HepG2 (cell line): ENCODE measurements around the gene CLASP1. TPM values are rescaled to one million over a fixed set of nuclear protein-coding genes. Genes with fewer than 3 reads are reported as not detected.

Experiments used
- ATF7 ChIP-seq, 2 experiments: fragments of 450-650 bp in 1 of 2; sonication (generic) in 1 of 2; formaldehyde crosslinking in 1 of 2; IDR thresholded peaks; 2 replicates each; pipeline versions ENCODE4 v1.4.0 to v1.6.1; 2016 to 2020; ENCODE audit warnings: antibody characterized with exemption in 1 of 2, mild to moderate bottlenecking in 1 of 2, missing genetic modification reagents in 1 of 2
- DBP ChIP-seq: sonication (generic); formaldehyde crosslinking; IDR thresholded peaks from 2 replicates; pipeline ENCODE4 v1.4.0; 2020; ENCODE audit warnings: missing genetic modification reagents; ENCODE audit errors: not compliant biosample characterization
- DNMT1 ChIP-seq: sonication (generic); formaldehyde crosslinking; IDR thresholded peaks from 2 replicates; pipeline ENCODE4 v1.5.1; 2020; ENCODE audit warnings: mild to moderate bottlenecking, missing genetic modification reagents
- FOXA3 ChIP-seq: IDR thresholded peaks from 2 replicates; pipeline ENCODE4 v1.6.1; 2016; ENCODE audit warnings: missing genetic modification reagents, missing compliant biosample characterization
- GATA4 ChIP-seq: sonication (generic); IDR thresholded peaks from 2 replicates; pipeline ENCODE4 v1.6.1; 2016; ENCODE audit warnings: antibody characterized with exemption, low read depth, borderline replicate concordance
- HMG20B ChIP-seq: conservative IDR thresholded peaks from 2 replicates; pipeline ENCODE4 v1.6.1; 2016; ENCODE audit warnings: missing genetic modification reagents, missing compliant biosample characterization
- HMGA1 ChIP-seq: sonication (generic); formaldehyde crosslinking; conservative IDR thresholded peaks from 2 replicates; pipeline ENCODE4 v1.4.0; 2020; ENCODE audit warnings: missing genetic modification reagents
- ISL2 ChIP-seq: sonication (generic); formaldehyde crosslinking; IDR thresholded peaks from 2 replicates; pipeline ENCODE4 v1.5.0; 2020; ENCODE audit warnings: missing genetic modification reagents
- NCOA5 ChIP-seq: sonication (generic); formaldehyde crosslinking; IDR thresholded peaks from 2 replicates; pipeline ENCODE4 v1.4.0; 2020; ENCODE audit warnings: missing genetic modification reagents
- NFYC ChIP-seq: IDR thresholded peaks from 2 replicates; pipeline ENCODE4 v1.6.1; 2016; ENCODE audit warnings: missing genetic modification reagents, missing compliant biosample characterization
- RFXANK ChIP-seq: IDR thresholded peaks from 2 replicates; pipeline ENCODE4 v1.6.1; 2016
- RORA ChIP-seq: sonication (generic); formaldehyde crosslinking; IDR thresholded peaks from 2 replicates; pipeline ENCODE4 v1.5.0; 2020; ENCODE audit warnings: mild to moderate bottlenecking, missing genetic modification reagents, moderate library complexity
- SALL1 ChIP-seq: sonication (generic); formaldehyde crosslinking; IDR thresholded peaks from 2 replicates; pipeline ENCODE4 v1.8.0; 2022; ENCODE audit warnings: mild to moderate bottlenecking, missing genetic modification reagents
- THAP9 ChIP-seq: sonication (generic); formaldehyde crosslinking; IDR thresholded peaks from 2 replicates; pipeline ENCODE4; 2020; ENCODE audit warnings: missing genetic modification reagents, mild to moderate bottlenecking, borderline replicate concordance
- TMF1 ChIP-seq: sonication (generic); formaldehyde crosslinking; IDR thresholded peaks from 2 replicates; pipeline ENCODE4 v1.8.1; 2022; ENCODE audit warnings: low read depth, missing genetic modification reagents
- ZBTB7A ChIP-seq: sonication (generic); formaldehyde crosslinking; IDR thresholded peaks from 2 replicates; pipeline ENCODE4 v1.8.0; 2022; ENCODE audit warnings: mild to moderate bottlenecking, missing genetic modification reagents
- ZBTB8A ChIP-seq: sonication (generic); formaldehyde crosslinking; IDR thresholded peaks from 2 replicates; pipeline ENCODE4 v1.4.0; 2020; ENCODE audit warnings: mild to moderate bottlenecking, low read depth, missing genetic modification reagents, borderline replicate concordance
- ZFP37 ChIP-seq: sonication (generic); formaldehyde crosslinking; IDR thresholded peaks from 2 replicates; pipeline ENCODE4 v1.4.0; 2020; ENCODE audit warnings: missing genetic modification reagents, borderline replicate concordance
- ZFYVE20 ChIP-seq: sonication (generic); formaldehyde crosslinking; IDR thresholded peaks from 2 replicates; pipeline ENCODE4 v1.8.0; 2023; ENCODE audit warnings: low read depth, mild to moderate bottlenecking, moderate library complexity, missing genetic modification reagents, borderline replicate concordance
- ZNF12 ChIP-seq: sonication (generic); formaldehyde crosslinking; IDR thresholded peaks from 2 replicates; pipeline ENCODE4 v1.5.0; 2020; ENCODE audit warnings: missing genetic modification reagents
- ZNF143 ChIP-seq: sonication (generic); formaldehyde crosslinking; IDR thresholded peaks from 2 replicates; pipeline ENCODE4 v1.4.0; 2020; ENCODE audit warnings: missing genetic modification reagents
- ZNF317 ChIP-seq: sonication (generic); formaldehyde crosslinking; IDR thresholded peaks from 2 replicates; pipeline ENCODE4 v1.5.0; 2020; ENCODE audit warnings: mild to moderate bottlenecking, missing genetic modification reagents
- ZNF644 ChIP-seq: IDR thresholded peaks from 2 replicates; pipeline ENCODE4 v1.6.1; 2016; ENCODE audit warnings: low read depth
- ZNF687 ChIP-seq: sonication (generic); formaldehyde crosslinking; IDR thresholded peaks from 2 replicates; pipeline ENCODE4 v1.5.1; 2020; ENCODE audit warnings: mild to moderate bottlenecking, missing genetic modification reagents, moderate library complexity
- polyA plus RNA-seq, 8 experiments: library from polyadenylated mRNA; depleted of rRNA in 3 of 8; stranded (reverse) in 7 of 8; unstranded in 1 of 8; fragments of >200 nt; fragmentation: Illumina TruSeq in 4 of 8; extraction: Trizol in 4 of 8; gene quantifications; 2 replicates each; pipeline versions ENCODE4 v1.2.1 to v1.2.3, GENCODE V29; 2011 to 2016; ENCODE audit warnings: low read depth in 4 of 8, missing spikeins in 1 of 8, mixed read lengths in 1 of 8; ENCODE audit not compliant: insufficient read depth in 1 of 8
- total RNA-seq, 5 experiments: library from RNA; depleted of rRNA; stranded (reverse); fragments of >200 nt; fragmentation: Illumina TruSeq; extraction: Trizol; gene quantifications; 2 replicates each; pipeline ENCODE4 v1.2.3, GENCODE V29; 2016; ENCODE audit warnings: low read depth in 1 of 5

The CLASP1 gene
- total and polyA plus RNA-seq, 2 of the 13 experiments (the other 11 are each of a cell fraction or from before 2014, with no cell fraction given), result 11.7 to 47.9 TPM

- TF ChIP-seq ZNF687 (CRISPR knock-in tag), result peak; percentile 72
- TF ChIP-seq ZNF644 (CRISPR knock-in tag), result no peak
- TF ChIP-seq GATA4, result no peak
- TF ChIP-seq THAP9, result peak; percentile 86; the same call in 1 of the 2 replicates
- peak; percentile 62; the same call in 1 of the 2 replicates for TF ChIP-seq RFXANK
- peak; percentile 70 for TF ChIP-seq ZNF317 (CRISPR knock-in tag)
- TF ChIP-seq DBP (CRISPR knock-in tag), result no peak
- TF ChIP-seq SALL1 (CRISPR knock-in tag), result peak; percentile 90
- peak; percentile 85; the same call in 1 of the 2 replicates for TF ChIP-seq NCOA5 (CRISPR knock-in tag)
- TF ChIP-seq RORA, result peak; percentile 87
- TF ChIP-seq ZNF143 (CRISPR knock-in tag), result peak; percentile 35
- TF ChIP-seq TMF1 (CRISPR knock-in tag), result no peak
- no peak for TF ChIP-seq NFYC (CRISPR knock-in tag)
- no peak for TF ChIP-seq ATF7 (IDR thresholded peaks at IDR 0.05)
- TF ChIP-seq ATF7 (CRISPR knock-in tag; IDR thresholded peaks at IDR 0.05), result peak; percentile 10; the same call in 1 of the 2 replicates
- peak; percentile 66; the same call in 1 of the 2 replicates for TF ChIP-seq ISL2 (CRISPR knock-in tag)
- peak; percentile 61 for TF ChIP-seq FOXA3 (CRISPR knock-in tag)
- no peak for TF ChIP-seq HMGA1 (CRISPR knock-in tag)
- TF ChIP-seq ZBTB7A (CRISPR knock-in tag), result peak; percentile 75; the same call in 1 of the 2 replicates
- TF ChIP-seq HMG20B (CRISPR knock-in tag), result no peak; the same call in 1 of the 2 replicates
- no peak for TF ChIP-seq ZNF12 (CRISPR knock-in tag)
- TF ChIP-seq ZBTB8A (CRISPR knock-in tag), result peak; percentile 90
- TF ChIP-seq DNMT1 (CRISPR knock-in tag), result no peak
- no peak for TF ChIP-seq ZFYVE20
- TF ChIP-seq ZFP37, result peak; percentile 90; the same call in 1 of the 2 replicates
Observed at GRCh38 chr2:121649596-121650314, 493 bp upstream of the CLASP1 start (continued).
